GM18519 (cell line): ENCODE results near the gene TRIM29.

Experiments
- ATAC-seq: cut with Tn5 transposase; IDR thresholded peaks from one replicate; pipeline ENCODE4 v1.9.1; 2021; ENCODE audit warnings: mild to moderate bottlenecking, moderate library complexity; ENCODE audit not compliant: unreplicated experiment, low FRiP score

TRIM29 gene

DNA sequence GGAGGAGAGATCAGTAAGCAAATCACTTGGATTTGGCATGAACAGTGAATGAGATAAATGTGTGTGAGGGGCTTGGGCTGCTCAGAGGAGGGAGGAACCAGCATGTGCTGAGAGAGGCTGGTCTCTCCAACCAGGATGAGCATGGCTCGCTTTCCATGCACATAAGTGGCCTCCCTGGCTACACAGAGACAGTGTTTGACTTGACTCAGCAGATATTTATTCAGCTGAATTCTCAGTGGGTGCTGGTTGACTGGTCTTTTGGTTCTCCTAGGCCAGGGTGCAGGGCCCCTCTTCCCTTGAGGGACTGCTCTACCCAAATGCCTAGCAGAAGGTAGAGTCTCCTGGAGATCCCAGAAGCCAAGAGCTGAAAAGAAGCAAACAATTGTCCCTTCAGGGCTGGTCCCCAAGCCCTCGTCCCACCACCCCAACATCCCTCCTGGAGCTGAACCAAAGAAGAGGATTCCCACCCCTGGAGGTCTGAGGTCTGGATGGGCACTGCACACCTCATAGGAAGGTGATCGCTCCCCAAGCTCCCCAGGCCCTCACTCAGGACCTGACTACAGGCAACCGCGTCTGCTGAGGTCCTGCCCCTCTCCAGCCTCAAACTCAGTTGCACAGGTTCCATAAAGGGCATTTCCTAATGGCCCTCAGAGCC is 3.3 kb upstream of the TRIM29 start:
- ATAC-seq, result no peak

DNA sequence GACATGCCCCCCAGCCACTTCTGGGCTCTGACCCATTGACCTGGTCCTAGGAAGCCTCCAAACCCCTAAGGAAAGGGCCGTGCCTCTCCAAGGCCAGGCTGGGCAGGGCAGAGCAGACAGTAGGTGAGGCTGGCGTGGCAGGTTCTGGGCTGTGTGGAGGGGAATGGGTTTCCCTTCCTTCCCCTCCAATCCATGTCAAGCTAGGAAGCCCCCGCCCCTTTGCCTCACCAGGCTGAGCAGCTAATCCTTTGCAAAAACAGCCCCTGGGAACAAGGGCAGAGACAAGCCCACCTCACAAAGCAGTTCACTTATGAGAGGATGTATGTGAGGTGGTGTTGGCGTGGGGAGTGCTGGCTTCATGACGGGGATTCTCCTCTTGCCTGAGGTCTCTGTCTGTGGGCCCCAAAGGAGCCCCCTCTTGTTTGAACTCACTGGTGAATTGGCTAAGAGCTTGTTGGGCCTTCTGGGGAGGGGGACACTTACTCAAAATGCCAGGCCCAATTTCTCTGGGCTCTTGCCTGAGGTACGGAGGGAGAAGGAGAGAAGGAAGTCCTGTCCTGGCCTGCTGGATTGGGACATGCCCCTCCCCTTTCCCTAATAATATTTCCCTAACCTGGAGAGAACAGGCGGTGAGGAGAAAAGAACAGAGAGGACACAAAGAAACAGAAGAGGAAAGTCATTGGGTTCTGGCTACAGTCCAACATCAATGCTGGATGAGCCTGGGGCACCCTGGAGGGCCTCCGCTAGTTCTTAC is 1.6 kb upstream of the TRIM29 start:
- no peak for ATAC-seq

DNA sequence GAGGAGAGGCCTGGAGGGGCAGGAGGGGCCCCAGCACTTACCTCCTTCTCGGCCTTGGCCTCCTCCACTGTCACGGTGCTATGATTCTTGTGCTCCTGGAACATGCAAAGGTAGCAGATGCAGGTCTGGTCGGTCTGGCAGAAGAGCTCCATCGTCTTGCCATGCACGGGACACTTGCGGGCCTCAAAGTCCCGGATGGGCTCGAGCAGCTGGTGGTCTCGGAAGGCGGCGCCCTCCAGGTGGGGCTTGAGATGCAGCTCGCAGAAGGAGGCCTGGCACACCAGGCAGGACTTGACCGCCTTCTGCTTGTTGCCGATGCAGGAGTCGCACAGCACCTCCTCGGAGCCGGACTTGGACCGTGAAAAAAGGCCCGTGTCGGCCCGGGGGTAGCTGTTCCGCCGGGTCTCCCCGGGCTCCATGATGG is 714 bp downstream of the TRIM29 start:
- no peak for ATAC-seq

DNA sequence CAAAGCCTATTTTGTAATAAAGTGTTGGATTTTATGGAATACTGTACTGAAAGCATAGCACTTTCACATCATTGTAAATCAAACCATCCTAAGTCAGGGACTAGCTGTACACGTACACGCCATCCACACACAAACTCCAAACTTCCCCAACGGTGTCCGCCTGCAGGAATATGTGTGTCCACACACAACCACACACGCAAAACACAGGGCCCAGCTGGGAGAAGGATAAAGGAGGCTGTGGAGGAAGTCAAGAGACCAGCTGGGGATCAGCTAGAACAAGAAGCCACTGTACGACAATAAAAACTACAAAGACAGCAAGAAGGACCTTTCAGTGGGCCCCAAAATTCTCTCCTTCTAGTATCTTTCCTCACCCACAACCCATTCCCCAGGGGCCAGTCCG is 1.6 kb downstream of the TRIM29 start:
- no peak for ATAC-seq

DNA sequence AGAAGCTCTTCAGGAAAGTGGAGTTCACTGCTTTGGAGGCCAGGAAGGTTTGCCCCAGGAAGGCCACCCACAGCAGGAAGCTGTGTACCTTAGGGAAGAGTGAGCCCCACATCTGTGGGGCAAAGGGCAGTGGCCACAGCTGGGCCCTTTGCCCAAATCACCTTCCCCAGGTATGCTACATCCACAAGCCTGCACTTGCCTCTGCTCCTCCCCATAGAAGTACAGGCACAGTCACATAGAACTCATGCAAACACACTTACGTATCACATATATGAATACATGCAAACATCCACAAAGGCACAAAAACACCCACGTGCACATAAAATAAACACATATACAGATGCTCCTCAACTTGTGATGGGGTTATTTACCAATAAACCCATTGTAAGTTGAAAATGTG is 2.1 kb downstream of the TRIM29 start:
- no peak for ATAC-seq

GRCh38 chr11:120134931-120135228 is 3.0 kb downstream of the TRIM29 start:
- no peak for ATAC-seq

- no peak for ATAC-seq
Measured at GRCh38 chr11:120134106-120134930, 3.6 kb downstream of the TRIM29 start.

DNA sequence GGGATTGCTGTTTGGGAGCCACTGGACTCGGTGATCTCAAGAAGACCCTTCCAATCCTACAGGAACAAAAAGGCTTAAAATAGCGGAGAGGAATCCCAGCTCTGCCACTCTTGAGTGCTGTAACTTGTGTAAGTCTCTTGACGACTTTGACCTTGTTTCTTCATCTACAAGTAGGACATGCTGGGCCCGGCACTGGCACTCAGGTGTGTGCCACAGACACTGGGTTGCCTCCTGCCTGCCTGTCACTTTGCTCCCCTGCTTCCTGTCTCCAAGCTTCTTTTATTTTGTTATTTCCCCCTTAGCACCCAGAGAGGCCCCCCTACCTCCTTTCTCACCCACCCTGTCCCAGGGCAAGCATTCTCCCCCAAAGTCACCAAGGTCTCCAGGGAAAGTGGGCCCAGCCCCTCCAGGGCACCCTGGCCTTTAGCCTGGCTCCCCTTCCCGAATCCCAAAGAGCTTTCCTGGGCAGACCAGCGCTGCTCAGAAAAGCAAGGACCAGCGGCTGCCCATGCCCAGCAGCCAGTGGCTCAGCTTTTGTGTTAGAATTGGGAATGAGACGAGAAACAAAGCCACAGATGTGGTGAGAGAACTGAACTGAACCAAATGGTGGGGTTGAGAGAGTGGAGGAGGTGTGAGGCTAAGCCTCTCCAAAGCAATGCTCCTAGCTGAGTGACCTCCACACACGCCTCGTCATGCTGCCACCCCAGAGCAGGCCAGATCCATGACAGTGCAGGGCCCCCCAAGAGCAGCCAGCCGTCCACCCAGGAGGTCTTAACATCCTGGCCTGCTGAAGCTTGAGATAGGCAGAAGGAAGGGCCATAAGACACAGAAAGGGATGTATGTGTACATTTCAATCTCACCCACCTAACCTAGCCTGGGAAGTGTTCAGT is 4.5 kb downstream of the TRIM29 start:
- ATAC-seq, result no peak

DNA sequence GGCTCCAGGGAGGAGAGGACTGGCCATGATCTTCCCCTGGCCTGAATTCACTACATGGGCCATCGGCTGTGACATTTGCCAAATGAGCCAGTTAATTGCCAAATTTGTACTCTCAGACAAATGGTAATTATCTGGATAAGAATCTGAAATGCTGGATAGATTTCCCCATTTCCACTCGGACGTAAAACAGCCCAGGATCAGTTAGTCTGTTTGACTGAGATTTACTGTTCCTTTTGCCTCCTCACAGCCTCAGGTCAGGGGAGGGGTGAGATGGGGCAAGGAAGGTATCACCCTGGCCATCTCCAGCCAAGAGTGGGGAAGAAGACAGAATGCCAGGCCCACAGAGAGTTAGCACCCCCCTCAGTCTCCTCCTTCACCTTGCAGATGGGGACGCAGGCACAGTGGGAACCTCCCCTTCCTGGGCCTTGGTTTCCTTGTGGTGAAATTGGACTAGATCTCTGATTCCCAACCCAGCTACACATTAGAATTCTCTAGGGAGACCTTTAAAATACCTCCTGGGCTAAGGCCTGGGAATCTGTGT is 5.2 kb downstream of the TRIM29 start:
- ATAC-seq, result no peak

DNA sequence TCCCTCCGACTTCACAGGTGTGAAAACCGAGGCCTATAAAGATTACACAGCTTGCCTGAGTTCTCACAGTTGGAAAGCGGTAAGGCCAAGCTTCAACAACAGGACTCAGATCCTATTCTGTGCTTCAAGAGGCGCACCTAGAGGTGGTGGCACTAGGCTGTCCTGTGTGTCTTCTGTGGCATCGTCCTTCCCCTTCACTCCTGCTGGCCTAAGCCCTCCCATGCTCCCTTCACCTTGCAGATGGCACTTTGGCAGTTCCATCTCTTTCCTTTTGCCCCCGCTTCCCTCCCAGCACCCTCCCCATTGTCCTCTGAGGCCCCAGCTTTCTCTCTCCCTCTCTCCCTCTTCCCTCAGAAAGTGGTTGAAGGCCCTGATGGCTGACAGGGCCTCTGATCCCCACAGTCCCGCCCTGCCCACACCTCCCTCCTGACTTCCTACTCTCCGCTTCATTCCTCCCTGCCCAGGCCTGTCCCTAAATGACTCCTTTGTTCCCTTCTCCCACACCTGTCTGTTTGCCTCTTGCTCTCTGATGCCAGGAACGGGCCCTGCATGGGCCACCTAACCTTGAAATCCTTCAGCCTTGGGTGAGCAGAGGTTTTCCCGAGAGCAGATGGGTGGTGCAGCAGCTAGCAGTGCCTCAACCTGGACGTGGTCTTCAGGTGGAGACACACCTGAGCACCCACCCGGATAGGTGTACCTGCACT is 5.8 kb downstream of the TRIM29 start:
- no peak for ATAC-seq

DNA sequence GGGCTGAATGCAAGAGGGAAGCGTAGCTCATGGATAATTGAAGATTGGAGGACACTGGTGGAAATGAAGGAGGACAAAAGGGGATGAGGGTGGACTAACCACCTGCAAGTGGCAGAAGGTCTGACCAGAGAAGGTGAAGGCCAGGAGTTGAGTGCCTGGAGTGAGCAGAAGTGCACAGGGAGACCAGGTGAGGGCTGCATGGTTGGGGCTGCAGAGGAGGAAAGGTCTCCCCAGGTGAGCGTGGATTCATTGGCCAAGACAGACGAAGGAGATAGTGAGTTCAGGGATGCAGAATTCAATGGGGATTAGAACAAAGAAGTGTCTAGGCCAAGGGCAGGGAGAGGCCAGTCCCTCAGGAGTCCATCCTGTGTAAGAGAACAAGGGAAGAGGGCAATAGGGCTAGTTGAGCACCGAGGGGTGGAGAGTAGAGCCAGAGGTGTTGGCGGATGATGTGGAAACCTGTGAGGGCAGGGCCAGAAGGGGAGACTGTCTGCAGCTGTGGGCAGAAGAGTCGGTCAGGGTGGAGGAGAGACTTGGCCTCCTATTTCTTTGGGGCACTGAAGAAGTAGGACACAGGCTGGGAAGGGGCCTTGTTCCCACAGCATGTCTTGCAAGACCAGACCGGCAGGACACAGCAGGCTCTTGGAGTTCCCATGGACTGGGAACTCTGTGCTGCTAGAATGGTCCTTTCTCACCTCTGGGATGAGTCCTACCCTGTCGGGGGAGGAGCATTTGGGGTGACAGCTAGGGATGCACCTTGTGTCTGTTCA is 6.7 kb downstream of the TRIM29 start:
- ATAC-seq, result no peak

GRCh38 chr11:120130176-120130980 is 7.5 kb downstream of the TRIM29 start:
- no peak for ATAC-seq

DNA sequence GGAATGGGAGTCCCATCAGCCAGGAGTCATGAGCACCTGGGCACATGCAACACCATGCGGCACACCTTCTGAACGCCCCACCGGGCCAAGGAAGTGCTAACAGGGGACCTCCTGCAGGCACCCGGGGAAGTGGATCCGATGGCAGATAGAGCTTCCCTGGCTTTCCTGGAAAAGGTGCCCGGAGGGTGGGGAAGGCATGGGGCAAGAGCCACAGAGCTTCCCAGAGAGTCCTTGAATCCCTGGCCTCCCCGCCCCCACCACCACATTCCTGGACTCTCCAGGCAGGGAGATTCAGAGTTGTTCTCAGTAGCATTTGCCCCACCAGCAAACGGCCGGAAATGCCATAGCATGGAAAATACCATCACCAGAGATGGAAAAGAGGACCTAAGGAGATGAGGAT is 8.3 kb downstream of the TRIM29 start:
- no peak for ATAC-seq

GRCh38 chr11:120128392-120129119 is 9.4 kb downstream of the TRIM29 start:
- no peak for ATAC-seq

- no peak for ATAC-seq
Measured at GRCh38 chr11:120127236-120127635, 10.7 kb downstream of the TRIM29 start.

- ATAC-seq, result no peak
Measured at GRCh38 chr11:120126620-120127019, 11.3 kb downstream of the TRIM29 start.

GRCh38 chr11:120125509-120125908 is 12.4 kb downstream of the TRIM29 start:
- no peak for ATAC-seq

DNA sequence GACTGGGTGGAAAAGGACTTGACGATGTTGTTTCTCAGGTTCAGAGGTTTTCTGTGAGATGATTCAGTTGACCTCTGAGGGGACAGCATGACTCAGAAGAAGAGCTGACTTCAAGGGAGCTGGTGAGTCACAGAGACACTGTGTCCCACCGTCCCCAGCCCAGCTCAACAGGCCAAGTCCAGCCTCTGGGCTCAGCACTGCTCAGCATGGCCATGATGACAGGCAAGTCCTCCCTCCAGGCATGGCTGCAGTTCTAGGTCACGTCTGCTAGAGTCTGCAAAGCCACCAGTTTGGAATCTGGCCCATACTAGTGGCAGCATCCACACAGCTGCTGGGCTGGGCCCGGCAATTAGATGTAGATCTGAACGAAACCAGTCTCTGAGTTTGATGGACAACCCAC is 12.9 kb downstream of the TRIM29 start:
- ATAC-seq, result no peak
